Gastroesophageal sphincter (tissue), 3 donors: ENCODE results near the gene PCIF1.
A peak's percentile ranks its signal among the peaks of the same experiment; 100 is the strongest.

ENCODE experiments used
- POLR2A ChIP-seq, 2 donors: fragments of 450-650 bp; IDR thresholded peaks; one replicate each; pipeline ENCODE4 v1.6.1; 2017; ENCODE audit warnings: antibody characterized with exemption in 2 of 2, mild to moderate bottlenecking in 2 of 2, moderate library complexity in 1 of 2
- POLR2AphosphoS5 ChIP-seq: sonication (generic); formaldehyde crosslinking; IDR thresholded peaks from one replicate; pipeline ENCODE4 v1.6.1; 2017; ENCODE audit warnings: antibody characterized with exemption
- TF ChIP-seq, protein P1 (sequence below), 4 experiments: fragments of 200-600 bp in 2 of 4; fragments of 450-650 bp in 2 of 4; sonication (generic) in 1 of 4; IDR thresholded peaks; one replicate each; pipeline ENCODE4 v1.5.1; 2017 to 2019; ENCODE audit warnings: antibody characterized with exemption in 4 of 4, mild to moderate bottlenecking in 2 of 4, moderate library complexity in 2 of 4

DNA sequence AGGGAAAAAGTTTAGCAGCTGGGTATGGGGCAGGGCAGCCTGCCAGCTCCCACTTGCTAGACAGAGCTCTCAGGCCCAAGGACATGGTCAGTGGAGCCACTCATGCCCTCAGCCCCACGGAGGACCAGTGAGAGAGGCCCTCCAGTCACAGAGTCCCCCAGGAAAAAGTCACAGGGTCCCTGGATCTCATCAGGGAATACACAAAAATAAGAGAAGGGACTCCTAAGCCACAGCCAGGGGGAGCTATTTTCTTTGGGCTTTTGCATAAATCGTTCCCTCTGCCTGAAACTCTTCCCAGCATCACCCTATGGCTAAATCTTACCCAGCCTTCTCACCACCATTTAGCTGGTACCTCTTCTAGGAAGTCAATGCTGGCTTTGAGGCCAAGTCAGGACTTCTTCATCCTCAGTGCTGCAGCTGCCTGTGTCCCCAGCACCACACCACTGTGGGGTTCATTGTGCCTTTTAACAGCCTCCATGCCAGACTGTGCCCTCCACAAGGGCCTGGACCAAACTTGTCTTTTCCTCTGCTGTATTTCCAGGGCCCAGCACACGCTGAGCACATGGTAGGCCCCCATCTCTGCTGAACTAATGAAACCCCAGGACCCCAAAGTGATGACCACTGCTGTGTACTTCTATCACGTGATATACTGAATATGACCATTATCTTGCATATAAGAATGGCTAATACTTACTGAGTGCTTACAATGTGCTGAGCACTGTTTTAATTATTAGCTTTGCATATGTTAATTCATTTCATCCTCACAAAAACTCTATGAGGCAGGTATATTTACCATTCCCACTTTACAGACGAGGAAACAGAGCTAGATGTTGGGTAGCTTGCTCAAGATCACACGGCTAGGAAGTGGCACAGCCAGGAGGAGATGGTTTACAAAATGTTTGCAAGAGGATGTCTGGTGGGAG is 35.5 kb downstream of the PCIF1 start:
- TF ChIP-seq, protein P1, sequence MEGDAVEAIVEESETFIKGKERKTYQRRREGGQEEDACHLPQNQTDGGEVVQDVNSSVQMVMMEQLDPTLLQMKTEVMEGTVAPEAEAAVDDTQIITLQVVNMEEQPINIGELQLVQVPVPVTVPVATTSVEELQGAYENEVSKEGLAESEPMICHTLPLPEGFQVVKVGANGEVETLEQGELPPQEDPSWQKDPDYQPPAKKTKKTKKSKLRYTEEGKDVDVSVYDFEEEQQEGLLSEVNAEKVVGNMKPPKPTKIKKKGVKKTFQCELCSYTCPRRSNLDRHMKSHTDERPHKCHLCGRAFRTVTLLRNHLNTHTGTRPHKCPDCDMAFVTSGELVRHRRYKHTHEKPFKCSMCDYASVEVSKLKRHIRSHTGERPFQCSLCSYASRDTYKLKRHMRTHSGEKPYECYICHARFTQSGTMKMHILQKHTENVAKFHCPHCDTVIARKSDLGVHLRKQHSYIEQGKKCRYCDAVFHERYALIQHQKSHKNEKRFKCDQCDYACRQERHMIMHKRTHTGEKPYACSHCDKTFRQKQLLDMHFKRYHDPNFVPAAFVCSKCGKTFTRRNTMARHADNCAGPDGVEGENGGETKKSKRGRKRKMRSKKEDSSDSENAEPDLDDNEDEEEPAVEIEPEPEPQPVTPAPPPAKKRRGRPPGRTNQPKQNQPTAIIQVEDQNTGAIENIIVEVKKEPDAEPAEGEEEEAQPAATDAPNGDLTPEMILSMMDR (IDR thresholded peaks at IDR 0.05), result peak in 3 of 4 experiments; percentile 49 to 71 (median 51)
- TF ChIP-seq POLR2AphosphoS5 (no peak), POLR2A (IDR thresholded peaks at IDR 0.05) (no peak)
